ENCODE data around the gene ATP9A. TPM values are rescaled to one million over a fixed set of nuclear protein-coding genes. Genes with fewer than 3 reads are reported as not detected.

The ATP9A gene
- total RNA-seq, 1 experiment from 2014 or later = 12.1 TPM

DNA sequence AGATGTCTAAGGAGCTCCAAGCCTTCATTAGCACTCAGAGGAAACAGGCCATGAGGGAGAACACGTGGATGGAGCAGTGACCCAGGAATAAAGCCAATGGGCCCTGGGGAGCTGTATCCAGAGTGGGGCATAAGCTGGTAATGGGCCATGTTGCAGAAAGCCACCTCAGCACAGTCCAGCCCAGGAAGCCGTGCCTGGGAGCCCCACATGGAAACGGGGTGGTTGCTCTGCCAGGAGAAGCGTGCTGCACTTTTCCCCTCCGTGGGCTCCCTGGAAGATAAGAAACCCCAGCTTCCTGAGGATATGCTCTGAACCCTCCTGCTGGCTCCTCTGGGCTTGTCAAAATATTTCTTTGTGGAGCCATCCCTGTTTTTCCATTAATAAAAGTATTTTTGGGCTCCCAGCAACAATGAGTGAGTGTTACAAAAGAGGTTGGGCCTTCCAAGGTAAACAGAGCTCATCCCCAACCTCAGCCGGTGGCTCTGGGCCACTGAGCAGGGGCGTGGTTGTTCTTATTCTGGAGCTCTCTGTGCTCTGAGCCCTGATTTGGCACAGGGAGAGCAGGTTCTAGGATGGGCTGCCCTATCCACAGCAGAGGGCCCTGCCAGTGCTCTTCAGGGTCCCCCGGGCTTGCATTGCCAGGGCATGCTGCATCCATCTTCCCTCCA, 194.5 kb downstream of the ATP9A start:
- no peak overlapping the region for H3K27ac Mint-ChIP-seq
- no peak overlapping the region for H3K18ac ChIP-seq (ENCODE audit: insufficient read length, low read depth, low read length)
- no peak overlapping the region for H2BK5ac ChIP-seq (ENCODE audit: insufficient read length, low read length)
- H3T11ph ChIP-seq (ENCODE audit: low read length) = no peak overlapping the region
- peaks cover 0 to 4% of the 10 kb centered on the region in 2 experiments; a peak in 2 of 4 replicates for H3K4me1 Mint-ChIP-seq
- no peaks in the 10 kb centered on the region for H3K23me2 ChIP-seq (ENCODE audit: insufficient read length, low read depth, low read length, poor library complexity, severe bottlenecking)
- H3K56ac ChIP-seq (ENCODE audit: insufficient read length, low read depth, low read length) = no peak overlapping the region
- no peak overlapping the region for H4K91ac ChIP-seq (ENCODE audit: insufficient read length, low read depth, low read length)
- DNase-seq = no peak
- no peaks in the 10 kb centered on the region for H3K9me3 ChIP-seq (ENCODE audit: control insufficient read depth, low read depth, low read length)
- H3K79me1 ChIP-seq (ENCODE audit: insufficient read depth, low read depth, low read length, poor library complexity, severe bottlenecking) = no peaks in the 10 kb centered on the region
- H4K8ac ChIP-seq (replicated peaks; ENCODE audit: insufficient read length, low read depth, low read length) = no peak overlapping the region
- H3K4me3 Mint-ChIP-seq = no peak overlapping the region
- H3K23ac ChIP-seq (ENCODE audit: insufficient read length, low read depth, low read length) = no peak overlapping the region
- no peak overlapping the region for H3K4ac ChIP-seq (ENCODE audit: low read depth, low read length)
- H3K79me2 ChIP-seq (ENCODE audit: insufficient read depth, low read length) = no peaks in the 10 kb centered on the region
- H3K9me3 Mint-ChIP-seq = peaks cover 0 to 3% of the 10 kb centered on the region in 2 experiments; a peak in 3 of 5 replicates
- H2BK15ac ChIP-seq (ENCODE audit: low read depth, low read length) = no peak overlapping the region
- TF ChIP-seq, protein P1, sequence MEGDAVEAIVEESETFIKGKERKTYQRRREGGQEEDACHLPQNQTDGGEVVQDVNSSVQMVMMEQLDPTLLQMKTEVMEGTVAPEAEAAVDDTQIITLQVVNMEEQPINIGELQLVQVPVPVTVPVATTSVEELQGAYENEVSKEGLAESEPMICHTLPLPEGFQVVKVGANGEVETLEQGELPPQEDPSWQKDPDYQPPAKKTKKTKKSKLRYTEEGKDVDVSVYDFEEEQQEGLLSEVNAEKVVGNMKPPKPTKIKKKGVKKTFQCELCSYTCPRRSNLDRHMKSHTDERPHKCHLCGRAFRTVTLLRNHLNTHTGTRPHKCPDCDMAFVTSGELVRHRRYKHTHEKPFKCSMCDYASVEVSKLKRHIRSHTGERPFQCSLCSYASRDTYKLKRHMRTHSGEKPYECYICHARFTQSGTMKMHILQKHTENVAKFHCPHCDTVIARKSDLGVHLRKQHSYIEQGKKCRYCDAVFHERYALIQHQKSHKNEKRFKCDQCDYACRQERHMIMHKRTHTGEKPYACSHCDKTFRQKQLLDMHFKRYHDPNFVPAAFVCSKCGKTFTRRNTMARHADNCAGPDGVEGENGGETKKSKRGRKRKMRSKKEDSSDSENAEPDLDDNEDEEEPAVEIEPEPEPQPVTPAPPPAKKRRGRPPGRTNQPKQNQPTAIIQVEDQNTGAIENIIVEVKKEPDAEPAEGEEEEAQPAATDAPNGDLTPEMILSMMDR (conservative IDR thresholded peaks at IDR 0.05) = no peak
- no peak overlapping the region for H2BK12ac ChIP-seq (ENCODE audit: insufficient read length, low read depth, low read length)
- peaks cover 22% of the 10 kb centered on the region for H3K27me3 Mint-ChIP-seq (ENCODE audit: low read depth)
- no peak overlapping the region for H4K5ac ChIP-seq (ENCODE audit: insufficient read length, low read depth, low read length)
- H2AK5ac ChIP-seq (ENCODE audit: insufficient read length, low read length) = no peak overlapping the region
- H3K27me3 ChIP-seq (ENCODE audit: insufficient read depth, low read length) = no peaks in the 10 kb centered on the region
- H4K20me1 ChIP-seq (ENCODE audit: control insufficient read depth, insufficient read depth, insufficient read length) = no peaks in the 10 kb centered on the region
- H3K27ac ChIP-seq (ENCODE audit: insufficient read length, low read depth, low read length) = no peak overlapping the region
- no peak overlapping the region for H2BK20ac ChIP-seq (ENCODE audit: low read depth, low read length, poor library complexity, severe bottlenecking)
- no CpG with 5 or more reads among the region's 8 CpGs for WGBS (ENCODE audit: extremely low coverage, insufficient read length, low lambda C conversion rate)
- no peak overlapping the region for H3K9ac ChIP-seq (ENCODE audit: extremely low read depth, insufficient read length, low read length)
- H3K4me1 ChIP-seq (ENCODE audit: insufficient read depth, low read length) = no peaks in the 10 kb centered on the region
- no peak overlapping the region for H3K14ac ChIP-seq (ENCODE audit: insufficient read depth, low read length)
- no peak overlapping the region for H2AFZ ChIP-seq (ENCODE audit: low read length)
- no peak overlapping the region for H2BK120ac ChIP-seq (ENCODE audit: low read depth, low read length, poor library complexity, severe bottlenecking)
- H3K4me2 ChIP-seq (ENCODE audit: insufficient read depth, insufficient read length, low read length) = no peak overlapping the region
- no peaks in the 10 kb centered on the region for H3K36me3 Mint-ChIP-seq (ENCODE audit: insufficient read depth in 1 of 3, low read depth in 3 of 3)

Measured in H9 (cell line).